Measurements from ENCODE around the gene SHROOM3.

SHROOM3 gene

DNA sequence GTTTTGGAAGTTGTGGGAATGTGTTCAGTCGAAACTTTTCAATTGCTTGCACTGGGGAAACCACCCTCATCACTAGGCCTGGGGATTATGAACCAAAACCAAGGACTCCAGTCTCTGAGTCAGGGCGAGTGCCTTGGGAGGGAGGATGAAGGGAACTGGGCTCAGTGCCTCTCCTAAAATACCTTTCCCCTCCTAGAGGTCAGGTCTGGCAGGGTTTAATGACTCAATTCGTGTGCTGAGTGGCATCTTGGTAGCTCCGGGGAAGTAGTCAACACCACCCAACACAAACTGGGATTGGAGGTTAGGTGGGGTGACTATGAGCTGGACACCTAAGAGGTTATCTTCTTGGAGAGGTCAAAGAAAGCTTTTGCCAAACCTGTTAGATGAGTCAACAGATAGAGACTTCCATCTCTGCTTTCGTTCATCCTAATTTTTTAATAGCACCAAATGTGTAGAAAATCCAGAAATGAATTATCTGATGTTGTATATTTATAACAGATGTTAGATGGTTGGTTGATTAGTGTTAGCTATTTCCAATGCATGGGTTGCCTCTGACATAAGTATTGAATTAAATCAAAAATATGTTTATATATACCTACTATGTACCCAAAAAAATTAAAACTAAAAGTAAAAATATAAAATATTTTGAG is 202.8 kb downstream of the SHROOM3 start:
- POLR2A ChIA-PET = interaction anchor here (0.6 kb wide), 1 partner anchor 18 kb away, joined by 3 read pairs; no protein-coding TSS in a partner anchor
- TF ChIP-seq, protein P1, sequence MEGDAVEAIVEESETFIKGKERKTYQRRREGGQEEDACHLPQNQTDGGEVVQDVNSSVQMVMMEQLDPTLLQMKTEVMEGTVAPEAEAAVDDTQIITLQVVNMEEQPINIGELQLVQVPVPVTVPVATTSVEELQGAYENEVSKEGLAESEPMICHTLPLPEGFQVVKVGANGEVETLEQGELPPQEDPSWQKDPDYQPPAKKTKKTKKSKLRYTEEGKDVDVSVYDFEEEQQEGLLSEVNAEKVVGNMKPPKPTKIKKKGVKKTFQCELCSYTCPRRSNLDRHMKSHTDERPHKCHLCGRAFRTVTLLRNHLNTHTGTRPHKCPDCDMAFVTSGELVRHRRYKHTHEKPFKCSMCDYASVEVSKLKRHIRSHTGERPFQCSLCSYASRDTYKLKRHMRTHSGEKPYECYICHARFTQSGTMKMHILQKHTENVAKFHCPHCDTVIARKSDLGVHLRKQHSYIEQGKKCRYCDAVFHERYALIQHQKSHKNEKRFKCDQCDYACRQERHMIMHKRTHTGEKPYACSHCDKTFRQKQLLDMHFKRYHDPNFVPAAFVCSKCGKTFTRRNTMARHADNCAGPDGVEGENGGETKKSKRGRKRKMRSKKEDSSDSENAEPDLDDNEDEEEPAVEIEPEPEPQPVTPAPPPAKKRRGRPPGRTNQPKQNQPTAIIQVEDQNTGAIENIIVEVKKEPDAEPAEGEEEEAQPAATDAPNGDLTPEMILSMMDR (IDR thresholded peaks at IDR 0.05; ENCODE audit: insufficient read depth, low read length, missing control alignments) = no peak
- no peak for DNase-seq (ENCODE audit: low read depth, low spot score)
- CTCF ChIA-PET = interaction anchor here (0.7 to 1.4 kb wide), 2 partner anchors 13 to 23 kb away, joined by 4 to 5 read pairs; no protein-coding TSS in a partner anchor
- no peak overlapping the region for H3K4me3 ChIP-seq (ENCODE audit: low read depth, low read length)

DNA sequence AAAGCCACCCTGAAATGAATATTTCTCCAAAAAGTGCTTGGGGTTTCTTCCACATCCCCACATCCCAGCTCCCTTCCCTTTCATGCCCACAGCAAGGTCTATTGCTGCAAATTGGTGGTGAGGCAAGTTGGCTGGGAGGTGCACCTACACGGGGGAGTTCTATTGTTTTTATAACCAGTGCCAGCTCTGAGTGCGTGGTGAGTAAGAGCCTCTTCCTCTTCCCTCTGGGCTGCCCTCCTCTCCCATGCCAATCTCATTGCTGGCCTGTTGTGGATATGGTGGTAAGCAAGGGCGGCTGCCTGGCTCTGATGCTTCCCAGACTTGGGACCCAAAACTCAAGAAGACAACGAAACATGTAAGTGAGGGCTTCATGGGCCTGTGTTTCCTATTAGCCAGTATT is 204.3 kb downstream of the SHROOM3 start:
- POLR2A ChIA-PET = no interaction called here
- CTCF ChIA-PET = interaction anchor here (0.7 to 1.4 kb wide), 3 partner anchors 10 to 26 kb away, joined by 3 to 4 read pairs (median 3); no protein-coding TSS in a partner anchor
- DNase-seq (ENCODE audit: low read depth, low spot score) = no peak
- TF ChIP-seq, protein P1 (IDR thresholded peaks at IDR 0.05; ENCODE audit: insufficient read depth, low read length, missing control alignments) = no peak
- no peak overlapping the region for H3K4me3 ChIP-seq (ENCODE audit: low read depth, low read length)

DNA sequence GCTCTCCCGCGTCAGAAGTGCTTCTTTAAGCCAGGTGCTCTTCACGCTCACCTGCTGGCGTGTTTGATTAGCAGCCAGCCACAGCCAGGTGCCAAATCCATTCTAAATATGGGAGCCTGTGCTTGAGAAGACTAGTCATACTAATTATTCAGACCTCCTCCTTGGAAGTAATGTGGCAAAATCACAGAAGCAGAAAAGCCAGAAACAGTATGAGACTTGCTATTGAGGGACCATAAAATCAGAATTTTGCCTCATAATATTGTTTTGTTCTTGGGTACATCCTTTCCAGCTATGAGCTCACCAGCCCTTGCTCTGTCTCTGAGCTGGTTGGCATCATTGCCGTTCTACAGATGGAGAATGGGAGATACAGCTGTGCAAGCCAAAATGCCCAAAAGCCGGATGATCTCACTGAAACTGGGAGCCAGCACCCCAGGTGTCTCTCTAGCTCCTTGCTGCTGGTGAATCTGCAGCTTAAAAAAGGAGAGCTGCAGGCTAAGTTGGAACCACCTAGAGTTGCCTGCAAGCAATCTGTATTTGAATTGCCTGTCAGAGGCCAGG is 205.4 kb downstream of the SHROOM3 start:
- POLR2A ChIA-PET = no interaction called here
- no peak for DNase-seq (ENCODE audit: low read depth, low spot score)
- CTCF ChIA-PET = interaction anchor here (1.4 to 1.5 kb wide), 2 partner anchors 9 to 124 kb away, joined by 3 read pairs; no protein-coding TSS in a partner anchor
- no peak overlapping the region for H3K4me3 ChIP-seq (ENCODE audit: low read depth, low read length)
- TF ChIP-seq, protein P1 (IDR thresholded peaks at IDR 0.05; ENCODE audit: insufficient read depth, low read length, missing control alignments) = no peak

DNA sequence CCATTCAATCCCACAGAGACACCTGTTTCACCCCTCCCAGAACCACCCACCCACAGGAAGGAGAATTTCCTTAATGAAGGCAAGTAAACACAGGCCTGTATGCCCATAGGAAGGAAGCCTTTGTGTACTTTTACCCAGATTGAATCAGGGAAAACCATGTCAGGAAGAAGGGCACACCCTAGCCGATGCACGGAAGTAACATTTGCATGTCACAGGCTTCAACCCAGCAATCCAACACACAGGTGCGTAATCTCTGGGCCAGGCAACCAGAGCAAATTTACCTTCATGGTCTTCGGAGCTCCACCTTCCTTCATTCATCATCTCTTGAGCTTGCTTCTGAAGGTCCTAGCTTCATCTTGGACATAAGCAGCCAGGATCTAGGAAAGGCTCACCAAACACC is 206.3 kb downstream of the SHROOM3 start:
- ChIA-PET CTCF (interaction anchor here (1.0 to 1.5 kb wide), 2 partner anchors 9 to 125 kb away, joined by 3 to 6 read pairs; no protein-coding TSS in a partner anchor), POLR2A (interaction anchor here (0.9 kb wide), 1 partner anchor 9 kb away, joined by 3 read pairs; no protein-coding TSS in a partner anchor)

DNA sequence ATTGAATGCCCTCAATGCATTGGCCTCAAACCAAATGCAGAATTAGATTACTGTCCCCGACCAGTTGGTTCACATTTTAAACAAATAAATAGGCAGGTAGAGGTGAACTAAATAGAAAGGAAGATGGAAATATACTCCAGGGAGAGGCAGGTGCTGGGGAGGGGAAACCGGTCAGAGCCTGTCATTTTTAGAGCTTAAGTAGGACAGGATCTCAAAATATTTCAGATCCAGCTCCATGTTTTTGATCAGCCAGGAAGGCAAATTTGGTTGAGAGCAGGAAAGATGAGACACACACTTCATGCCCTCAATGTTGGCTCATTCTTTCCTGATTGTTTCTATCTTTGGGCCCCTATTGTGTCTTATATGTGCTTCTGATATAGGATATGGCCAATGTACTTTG is 206.7 kb downstream of the SHROOM3 start:
- CTCF ChIA-PET = interaction anchor here (1.0 to 1.5 kb wide), 2 partner anchors 9 to 126 kb away, joined by 3 to 6 read pairs; no protein-coding TSS in a partner anchor
- POLR2A ChIA-PET = interaction anchor here (0.9 kb wide), 1 partner anchor 8 kb away, joined by 3 read pairs; no protein-coding TSS in a partner anchor

More for the DNA sequence above, 206.3 kb downstream of the SHROOM3 start:
- no peak for DNase-seq (ENCODE audit: low read depth, low spot score)
- TF ChIP-seq, protein P1 (IDR thresholded peaks at IDR 0.05; ENCODE audit: insufficient read depth, low read length, missing control alignments) = no peak
- H3K4me3 ChIP-seq (ENCODE audit: low read depth, low read length) = no peak overlapping the region

More for the DNA sequence above, 206.7 kb downstream of the SHROOM3 start:
- DNase-seq (ENCODE audit: low read depth, low spot score) = no peak
- TF ChIP-seq, protein P1 (IDR thresholded peaks at IDR 0.05; ENCODE audit: insufficient read depth, low read length, missing control alignments) = no peak
- H3K4me3 ChIP-seq (ENCODE audit: low read depth, low read length) = no peak overlapping the region
